ENCODE results near the gene FLRT2. TPM values are rescaled to one million over a fixed set of nuclear protein-coding genes. Genes with fewer than 3 reads are reported as not detected.

The FLRT2 gene
- total and polyA plus RNA-seq, 9 of the 15 experiments (the other 6 are each of a cell fraction or from before 2014, with no cell fraction given): 0.02 TPM; not detected in 8

DNA sequence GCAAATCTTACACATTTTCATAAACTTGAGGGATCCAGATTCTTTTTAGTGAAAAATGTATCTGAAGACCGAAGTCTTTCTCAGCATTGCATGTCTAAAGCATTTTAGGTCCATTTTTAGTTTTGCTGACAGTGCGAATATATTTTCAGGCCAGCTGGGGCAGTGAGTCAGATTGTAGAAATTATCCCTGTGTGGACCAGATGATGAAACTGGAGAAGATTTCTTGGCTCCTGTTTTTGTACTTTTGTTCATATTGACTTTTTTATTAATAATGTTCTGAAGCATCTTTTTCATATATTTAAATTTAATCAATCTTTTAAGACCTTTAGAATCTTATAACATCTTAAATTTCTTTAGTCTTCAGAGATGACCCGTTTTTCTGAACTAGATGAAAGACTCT, 173.1 kb downstream of the FLRT2 start (continued):
- TF ChIP-seq, protein P1, sequence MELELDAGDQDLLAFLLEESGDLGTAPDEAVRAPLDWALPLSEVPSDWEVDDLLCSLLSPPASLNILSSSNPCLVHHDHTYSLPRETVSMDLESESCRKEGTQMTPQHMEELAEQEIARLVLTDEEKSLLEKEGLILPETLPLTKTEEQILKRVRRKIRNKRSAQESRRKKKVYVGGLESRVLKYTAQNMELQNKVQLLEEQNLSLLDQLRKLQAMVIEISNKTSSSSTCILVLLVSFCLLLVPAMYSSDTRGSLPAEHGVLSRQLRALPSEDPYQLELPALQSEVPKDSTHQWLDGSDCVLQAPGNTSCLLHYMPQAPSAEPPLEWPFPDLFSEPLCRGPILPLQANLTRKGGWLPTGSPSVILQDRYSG (tag; conservative IDR thresholded peaks at IDR 0.05; ENCODE audit: low read depth): no peak
- TF ChIP-seq ZNF3 (CRISPR knock-in tag; IDR thresholded peaks at IDR 0.05): no peak
- TF ChIP-seq, protein P2, sequence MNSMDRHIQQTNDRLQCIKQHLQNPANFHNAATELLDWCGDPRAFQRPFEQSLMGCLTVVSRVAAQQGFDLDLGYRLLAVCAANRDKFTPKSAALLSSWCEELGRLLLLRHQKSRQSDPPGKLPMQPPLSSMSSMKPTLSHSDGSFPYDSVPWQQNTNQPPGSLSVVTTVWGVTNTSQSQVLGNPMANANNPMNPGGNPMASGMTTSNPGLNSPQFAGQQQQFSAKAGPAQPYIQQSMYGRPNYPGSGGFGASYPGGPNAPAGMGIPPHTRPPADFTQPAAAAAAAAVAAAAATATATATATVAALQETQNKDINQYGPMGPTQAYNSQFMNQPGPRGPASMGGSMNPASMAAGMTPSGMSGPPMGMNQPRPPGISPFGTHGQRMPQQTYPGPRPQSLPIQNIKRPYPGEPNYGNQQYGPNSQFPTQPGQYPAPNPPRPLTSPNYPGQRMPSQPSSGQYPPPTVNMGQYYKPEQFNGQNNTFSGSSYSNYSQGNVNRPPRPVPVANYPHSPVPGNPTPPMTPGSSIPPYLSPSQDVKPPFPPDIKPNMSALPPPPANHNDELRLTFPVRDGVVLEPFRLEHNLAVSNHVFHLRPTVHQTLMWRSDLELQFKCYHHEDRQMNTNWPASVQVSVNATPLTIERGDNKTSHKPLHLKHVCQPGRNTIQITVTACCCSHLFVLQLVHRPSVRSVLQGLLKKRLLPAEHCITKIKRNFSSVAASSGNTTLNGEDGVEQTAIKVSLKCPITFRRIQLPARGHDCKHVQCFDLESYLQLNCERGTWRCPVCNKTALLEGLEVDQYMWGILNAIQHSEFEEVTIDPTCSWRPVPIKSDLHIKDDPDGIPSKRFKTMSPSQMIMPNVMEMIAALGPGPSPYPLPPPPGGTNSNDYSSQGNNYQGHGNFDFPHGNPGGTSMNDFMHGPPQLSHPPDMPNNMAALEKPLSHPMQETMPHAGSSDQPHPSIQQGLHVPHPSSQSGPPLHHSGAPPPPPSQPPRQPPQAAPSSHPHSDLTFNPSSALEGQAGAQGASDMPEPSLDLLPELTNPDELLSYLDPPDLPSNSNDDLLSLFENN (IDR thresholded peaks at IDR 0.05; ENCODE audit: low read depth in 2 of 2, low read length in 2 of 2): no peak
- no peak for TF ChIP-seq ZNF324 (CRISPR knock-in tag; IDR thresholded peaks at IDR 0.05)
- peak; percentile 53 for TF ChIP-seq MAFK (IDR thresholded peaks at IDR 0.05; ENCODE audit: low read length)
- TF ChIP-seq SAFB2 (IDR thresholded peaks at IDR 0.05; ENCODE audit: borderline replicate concordance, low read depth, low read length, severe bottlenecking): no peak
- TF ChIP-seq, protein P3, sequence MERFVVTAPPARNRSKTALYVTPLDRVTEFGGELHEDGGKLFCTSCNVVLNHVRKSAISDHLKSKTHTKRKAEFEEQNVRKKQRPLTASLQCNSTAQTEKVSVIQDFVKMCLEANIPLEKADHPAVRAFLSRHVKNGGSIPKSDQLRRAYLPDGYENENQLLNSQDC (CRISPR knock-in tag; IDR thresholded peaks at IDR 0.05): no peak
- no peak for TF ChIP-seq ZBTB17 (CRISPR knock-in tag; IDR thresholded peaks at IDR 0.05)
- TF ChIP-seq CREB1 (IDR thresholded peaks at IDR 0.05): no peak
- TF ChIP-seq CREB1 (CRISPR knock-in tag; IDR thresholded peaks at IDR 0.05): no peak
- TF ChIP-seq RHOXF2B (CRISPR knock-in tag; conservative IDR thresholded peaks at IDR 0.05): no peak
- no peak for TF ChIP-seq ADNP (tag; IDR thresholded peaks at IDR 0.05)
- no peak for TF ChIP-seq BHLHE40 (IDR thresholded peaks at IDR 0.05; ENCODE audit: low read length)
- TF ChIP-seq ZNF830 (CRISPR knock-in tag; IDR thresholded peaks at IDR 0.05): no peak
- TF ChIP-seq BRF1 (IDR thresholded peaks at IDR 0.05; ENCODE audit: borderline replicate concordance, extremely low read depth, insufficient read length): no peak
- no peak for TF ChIP-seq ZNF384 (IDR thresholded peaks at IDR 0.05; ENCODE audit: low read depth, low read length)
- TF ChIP-seq, protein P4, sequence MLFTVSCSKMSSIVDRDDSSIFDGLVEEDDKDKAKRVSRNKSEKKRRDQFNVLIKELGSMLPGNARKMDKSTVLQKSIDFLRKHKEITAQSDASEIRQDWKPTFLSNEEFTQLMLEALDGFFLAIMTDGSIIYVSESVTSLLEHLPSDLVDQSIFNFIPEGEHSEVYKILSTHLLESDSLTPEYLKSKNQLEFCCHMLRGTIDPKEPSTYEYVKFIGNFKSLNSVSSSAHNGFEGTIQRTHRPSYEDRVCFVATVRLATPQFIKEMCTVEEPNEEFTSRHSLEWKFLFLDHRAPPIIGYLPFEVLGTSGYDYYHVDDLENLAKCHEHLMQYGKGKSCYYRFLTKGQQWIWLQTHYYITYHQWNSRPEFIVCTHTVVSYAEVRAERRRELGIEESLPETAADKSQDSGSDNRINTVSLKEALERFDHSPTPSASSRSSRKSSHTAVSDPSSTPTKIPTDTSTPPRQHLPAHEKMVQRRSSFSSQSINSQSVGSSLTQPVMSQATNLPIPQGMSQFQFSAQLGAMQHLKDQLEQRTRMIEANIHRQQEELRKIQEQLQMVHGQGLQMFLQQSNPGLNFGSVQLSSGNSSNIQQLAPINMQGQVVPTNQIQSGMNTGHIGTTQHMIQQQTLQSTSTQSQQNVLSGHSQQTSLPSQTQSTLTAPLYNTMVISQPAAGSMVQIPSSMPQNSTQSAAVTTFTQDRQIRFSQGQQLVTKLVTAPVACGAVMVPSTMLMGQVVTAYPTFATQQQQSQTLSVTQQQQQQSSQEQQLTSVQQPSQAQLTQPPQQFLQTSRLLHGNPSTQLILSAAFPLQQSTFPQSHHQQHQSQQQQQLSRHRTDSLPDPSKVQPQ (CRISPR knock-in tag; IDR thresholded peaks at IDR 0.05; ENCODE audit: borderline replicate concordance): no peak
- no peak for TF ChIP-seq ZC3H4 (CRISPR knock-in tag; IDR thresholded peaks at IDR 0.05; ENCODE audit: borderline replicate concordance)
- TF ChIP-seq SP2 (IDR thresholded peaks at IDR 0.05; ENCODE audit: extremely low read depth, low read depth, low read length, poor library complexity, severe bottlenecking): no peak
- peak; percentile 22; the same call in 1 of the 2 replicates for TF ChIP-seq ZNF316 (IDR thresholded peaks at IDR 0.05)
- TF ChIP-seq MAFF (IDR thresholded peaks at IDR 0.05; ENCODE audit: low read length): peak; percentile 44; the same call in 1 of the 2 replicates
- no peak for TF ChIP-seq MBD2 (IDR thresholded peaks at IDR 0.05; ENCODE audit: borderline replicate concordance, low read depth)

Data from K562 (cell line).